Measurements from ENCODE around the gene GPX7.

GPX7 gene

DNA sequence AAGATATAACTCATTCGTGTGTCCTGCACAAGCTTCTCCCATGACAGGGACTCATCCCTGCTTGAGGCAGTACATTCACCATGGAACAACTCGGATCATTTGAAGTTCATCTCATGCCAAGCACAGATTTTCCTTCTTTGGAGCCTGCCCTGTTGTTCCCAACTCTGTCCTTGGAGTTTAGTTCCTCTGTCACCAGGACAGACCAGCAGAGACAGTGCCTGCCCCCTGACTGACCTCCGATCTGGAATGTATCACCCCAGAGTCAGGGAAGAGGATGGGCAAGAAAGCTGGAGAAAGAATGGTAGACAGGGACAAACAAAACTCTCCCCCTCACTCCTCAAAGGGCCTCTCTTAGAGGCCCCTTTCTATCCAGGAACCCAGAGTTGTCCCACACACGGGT, 35.8 kb downstream of the GPX7 start:
- H3K27ac ChIP-seq, result no peak overlapping the region
- TF ChIP-seq, protein P1, sequence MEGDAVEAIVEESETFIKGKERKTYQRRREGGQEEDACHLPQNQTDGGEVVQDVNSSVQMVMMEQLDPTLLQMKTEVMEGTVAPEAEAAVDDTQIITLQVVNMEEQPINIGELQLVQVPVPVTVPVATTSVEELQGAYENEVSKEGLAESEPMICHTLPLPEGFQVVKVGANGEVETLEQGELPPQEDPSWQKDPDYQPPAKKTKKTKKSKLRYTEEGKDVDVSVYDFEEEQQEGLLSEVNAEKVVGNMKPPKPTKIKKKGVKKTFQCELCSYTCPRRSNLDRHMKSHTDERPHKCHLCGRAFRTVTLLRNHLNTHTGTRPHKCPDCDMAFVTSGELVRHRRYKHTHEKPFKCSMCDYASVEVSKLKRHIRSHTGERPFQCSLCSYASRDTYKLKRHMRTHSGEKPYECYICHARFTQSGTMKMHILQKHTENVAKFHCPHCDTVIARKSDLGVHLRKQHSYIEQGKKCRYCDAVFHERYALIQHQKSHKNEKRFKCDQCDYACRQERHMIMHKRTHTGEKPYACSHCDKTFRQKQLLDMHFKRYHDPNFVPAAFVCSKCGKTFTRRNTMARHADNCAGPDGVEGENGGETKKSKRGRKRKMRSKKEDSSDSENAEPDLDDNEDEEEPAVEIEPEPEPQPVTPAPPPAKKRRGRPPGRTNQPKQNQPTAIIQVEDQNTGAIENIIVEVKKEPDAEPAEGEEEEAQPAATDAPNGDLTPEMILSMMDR (IDR thresholded peaks at IDR 0.05), result no peak
- TF ChIP-seq ZFX (IDR thresholded peaks at IDR 0.05; ENCODE audit: borderline replicate concordance), result no peak

DNA sequence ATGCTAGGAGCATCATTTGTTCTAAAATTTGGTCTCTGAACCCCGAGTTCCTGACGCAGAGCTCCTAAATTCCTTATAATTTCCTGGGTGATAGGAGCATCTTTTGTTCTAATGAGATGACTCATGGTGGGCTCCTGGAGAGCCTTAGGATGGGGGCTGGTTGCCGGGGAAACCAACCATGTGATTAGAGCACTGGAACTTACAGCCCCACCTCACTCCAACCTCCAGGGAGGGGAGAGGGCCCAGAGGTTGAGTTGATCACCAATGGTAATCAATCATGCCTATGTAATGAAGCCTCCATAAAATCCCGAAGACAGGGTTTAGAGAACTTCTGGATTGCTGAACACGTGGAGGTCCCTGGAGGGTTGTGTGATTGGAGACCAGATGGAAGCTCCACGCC, 38.5 kb downstream of the GPX7 start:
- no peak for TF ChIP-seq ZFX (IDR thresholded peaks at IDR 0.05; ENCODE audit: borderline replicate concordance)
- TF ChIP-seq, protein P1 (IDR thresholded peaks at IDR 0.05), result no peak
- no peak overlapping the region for H3K27ac ChIP-seq

DNA sequence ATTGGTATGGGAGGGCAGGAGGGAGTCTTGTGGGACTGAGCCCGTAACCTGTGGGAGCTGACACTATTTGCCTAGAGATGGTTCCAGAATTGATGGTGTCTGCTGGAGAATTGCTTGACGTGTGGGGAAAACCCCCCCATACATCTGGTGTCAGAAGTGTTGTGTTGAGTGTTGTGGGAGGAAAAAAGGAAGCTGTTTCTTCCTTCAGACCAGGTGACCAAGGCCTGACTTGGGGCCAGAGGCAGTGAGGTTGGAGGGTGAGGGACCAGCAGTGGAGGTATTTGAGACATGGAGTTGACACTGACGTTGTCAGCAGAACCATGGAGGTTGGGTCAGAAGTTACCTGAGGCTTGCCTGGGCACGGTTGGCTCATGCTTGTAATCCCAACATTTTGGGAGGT, 39.1 kb downstream of the GPX7 start:
- H3K27ac ChIP-seq, result no peak overlapping the region
- no peak for TF ChIP-seq ZFX (IDR thresholded peaks at IDR 0.05; ENCODE audit: borderline replicate concordance)
- TF ChIP-seq, protein P1 (IDR thresholded peaks at IDR 0.05), result no peak

DNA sequence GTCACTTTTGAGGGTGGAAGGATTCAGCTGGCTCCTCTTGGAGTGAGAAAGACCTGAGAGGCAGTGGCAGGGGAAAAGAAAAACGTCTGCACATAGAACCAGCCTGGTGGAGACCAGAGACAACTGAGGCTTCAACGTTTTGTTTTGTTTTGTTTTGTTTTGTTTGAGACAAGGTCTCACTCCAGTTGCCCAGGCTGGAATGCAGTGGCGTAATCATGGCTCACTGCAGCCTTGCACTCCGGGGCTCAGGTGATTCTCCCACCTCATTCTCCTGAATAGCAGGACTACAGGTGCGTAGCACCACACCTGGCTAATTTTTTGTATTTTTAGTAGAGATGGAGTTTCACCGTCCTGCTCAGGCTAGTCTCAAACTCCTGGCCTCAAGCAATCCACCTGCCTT, 43.1 kb downstream of the GPX7 start:
- no peak overlapping the region for H3K27ac ChIP-seq

DNA sequence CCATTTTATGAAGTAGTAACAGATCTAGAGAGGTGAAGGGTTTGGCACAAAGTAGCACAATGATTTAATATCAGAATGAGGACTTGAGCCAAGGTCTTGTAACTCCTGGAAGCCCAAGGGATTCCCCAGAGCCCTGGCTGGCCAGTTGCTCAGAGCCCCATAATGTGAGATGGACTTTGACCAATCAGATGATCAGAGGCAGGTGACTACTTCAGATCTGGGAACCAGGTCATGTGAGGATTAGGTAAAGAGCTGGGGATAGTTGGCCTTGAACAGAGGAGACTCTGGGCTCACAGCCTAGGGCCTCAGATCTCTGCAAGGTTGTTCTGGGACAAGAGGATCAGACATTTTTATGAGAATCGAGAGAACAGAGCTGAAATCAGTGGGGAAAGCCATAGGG, 49.7 kb downstream of the GPX7 start:
- H3K27ac ChIP-seq, result no peak overlapping the region

More for the DNA sequence above, 43.1 kb downstream of the GPX7 start:
- no peak for TF ChIP-seq ZFX (IDR thresholded peaks at IDR 0.05; ENCODE audit: borderline replicate concordance)
- TF ChIP-seq, protein P1 (IDR thresholded peaks at IDR 0.05), result no peak

DNA sequence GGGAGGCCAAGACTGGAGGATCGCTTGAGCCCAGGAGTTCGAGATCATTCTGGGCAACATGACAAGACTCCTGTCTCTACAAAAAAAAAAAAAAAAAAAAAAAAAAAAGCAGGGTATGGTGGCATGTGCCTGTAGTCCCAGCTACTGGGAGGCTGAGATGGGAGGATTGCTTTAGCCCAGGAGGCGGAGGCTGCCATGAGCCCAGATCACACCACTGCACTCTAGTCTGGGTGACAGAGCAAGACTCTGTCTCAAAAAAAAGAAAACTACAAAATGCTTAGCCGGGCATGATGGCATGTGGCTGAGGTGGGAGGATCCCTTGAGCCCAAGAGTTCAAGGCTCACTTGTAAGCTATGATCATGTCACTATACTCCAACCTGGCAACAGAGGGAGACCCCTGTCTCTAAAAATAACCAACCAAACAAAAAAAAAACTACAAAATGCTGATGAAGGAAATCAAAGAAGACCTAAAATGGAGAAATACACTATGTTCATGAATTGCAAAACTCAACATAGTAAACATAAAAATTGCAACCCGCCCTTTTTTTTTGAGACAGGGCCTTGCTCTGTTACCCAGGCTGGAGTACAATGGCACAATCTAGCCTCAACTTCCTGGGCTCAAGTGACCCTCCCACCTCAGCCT, 51.2 kb downstream of the GPX7 start:
- TF ChIP-seq, protein P1 (IDR thresholded peaks at IDR 0.05), result no peak
- TF ChIP-seq ZFX (IDR thresholded peaks at IDR 0.05; ENCODE audit: borderline replicate concordance), result no peak
- no peak overlapping the region for H3K27ac ChIP-seq

More for the DNA sequence above, 49.7 kb downstream of the GPX7 start:
- TF ChIP-seq, protein P1 (IDR thresholded peaks at IDR 0.05), result no peak
- TF ChIP-seq ZFX (IDR thresholded peaks at IDR 0.05; ENCODE audit: borderline replicate concordance), result no peak

DNA sequence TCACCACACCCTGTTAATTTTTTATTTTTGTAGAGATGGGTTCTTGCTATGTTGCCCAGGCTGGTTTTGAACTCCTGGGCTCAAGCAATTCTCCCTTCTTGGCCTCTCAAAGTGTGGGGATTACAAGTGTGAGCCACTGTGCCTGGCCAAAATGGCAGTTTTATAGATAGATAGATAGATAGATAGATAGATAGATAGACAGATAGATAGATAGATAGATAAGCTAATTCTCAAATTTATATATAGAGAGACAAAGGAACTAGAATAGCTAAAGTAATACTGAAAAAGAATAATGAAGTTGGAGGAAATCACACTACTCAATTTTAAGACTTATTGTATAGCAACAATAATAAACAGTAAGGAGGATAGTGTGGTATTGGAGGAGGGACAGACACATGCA, 51.9 kb downstream of the GPX7 start:
- H3K27ac ChIP-seq, result no peak overlapping the region
- no peak for TF ChIP-seq ZFX (IDR thresholded peaks at IDR 0.05; ENCODE audit: borderline replicate concordance)
- TF ChIP-seq, protein P1 (IDR thresholded peaks at IDR 0.05), result no peak
